Measurements from ENCODE around the gene OXSM. TPM values are rescaled to one million over a fixed set of nuclear protein-coding genes. Genes with fewer than 3 reads are reported as not detected.

The OXSM gene
- 10 to 100 TPM in 2 of 6 experiments, 1 to 10 TPM in 4; 6.5 to 12.2 (median 7.8) TPM for total RNA-seq (2021; fragmentation: NEBNext Ultra II Directional; extraction: Animal tissue kit (Norgen Biotek cat#: 25700))
- long read RNA-seq, transcript OXSM-201 (3 exons, 1,519 nt): major isoform, 16 of 20 reads
- long read RNA-seq, partial matches to known transcripts: 0 of 20 reads
- long read RNA-seq, other reads (novel, unspliced or antisense): 1 of 20 reads

DNA sequence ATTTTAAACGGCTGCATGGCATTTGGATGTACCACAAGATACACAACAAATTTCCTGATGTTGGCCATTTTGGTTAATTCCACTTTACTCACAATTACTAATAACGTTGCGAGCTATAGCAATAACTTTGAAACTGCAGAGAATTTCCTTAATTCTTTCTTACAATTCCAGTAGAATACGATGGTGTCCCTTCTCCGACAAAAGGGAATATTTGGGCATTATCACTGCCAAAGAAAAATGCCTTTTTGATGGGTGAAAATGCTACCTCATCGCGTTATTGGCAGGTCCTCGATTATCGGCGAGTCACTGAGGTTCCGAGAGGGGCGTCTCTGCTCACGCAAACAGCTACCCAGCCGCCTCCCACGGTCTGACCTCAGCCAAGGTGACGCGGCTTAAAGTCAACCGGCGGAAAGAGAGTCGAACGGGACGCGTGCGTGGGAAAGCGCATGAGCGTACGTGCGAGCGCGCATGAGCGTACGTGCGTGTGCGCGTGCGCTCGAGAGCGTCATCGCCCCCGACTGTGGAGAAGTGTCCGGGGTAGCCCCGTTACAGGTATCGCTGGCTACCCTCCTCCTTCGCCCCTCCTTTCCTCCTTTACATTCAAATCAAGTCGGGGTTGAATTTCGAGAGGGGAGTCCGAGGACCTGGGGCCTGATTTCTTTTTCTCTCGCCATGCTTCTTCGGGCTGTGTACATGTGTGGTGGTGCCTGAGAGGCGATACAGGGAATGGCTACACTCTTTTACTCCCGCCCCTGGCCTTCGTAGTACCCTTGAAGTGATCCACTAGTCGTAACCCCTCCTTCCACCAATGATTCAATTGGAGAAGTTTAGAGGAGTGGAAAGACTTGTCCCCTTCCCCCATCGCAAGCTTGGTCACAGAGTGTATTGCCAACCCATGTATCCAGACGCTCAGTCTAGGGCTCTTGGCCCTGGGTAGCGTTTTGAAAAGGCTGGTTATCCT lies at the start of gene OXSM:
TSS of gene OXSM (plus strand) at position 495 of the 961 bp plus-strand sequence. CDS start 931 bp downstream, outside the sequence.
- Mint-ChIP-seq H3K27ac (peak within 1 kb of the TSS; percentile 97), H3K36me3 (ENCODE audit: low read depth) (0 out of 2 replicates have a peak, but pooled peaks cover 4% of the 10 kb centered on the region), H3K27me3 (ENCODE audit: insufficient read depth) (no peaks in the 10 kb centered on the region; the same call in 1 of the 2 replicates), H3K4me1 (ENCODE audit: low read depth) (peaks cover 41% of the 10 kb centered on the region), H3K9me3 (no peaks in the 10 kb centered on the region), H3K4me3 (peak within 1 kb of the TSS; percentile 97)
- TF ChIP-seq, protein P1, sequence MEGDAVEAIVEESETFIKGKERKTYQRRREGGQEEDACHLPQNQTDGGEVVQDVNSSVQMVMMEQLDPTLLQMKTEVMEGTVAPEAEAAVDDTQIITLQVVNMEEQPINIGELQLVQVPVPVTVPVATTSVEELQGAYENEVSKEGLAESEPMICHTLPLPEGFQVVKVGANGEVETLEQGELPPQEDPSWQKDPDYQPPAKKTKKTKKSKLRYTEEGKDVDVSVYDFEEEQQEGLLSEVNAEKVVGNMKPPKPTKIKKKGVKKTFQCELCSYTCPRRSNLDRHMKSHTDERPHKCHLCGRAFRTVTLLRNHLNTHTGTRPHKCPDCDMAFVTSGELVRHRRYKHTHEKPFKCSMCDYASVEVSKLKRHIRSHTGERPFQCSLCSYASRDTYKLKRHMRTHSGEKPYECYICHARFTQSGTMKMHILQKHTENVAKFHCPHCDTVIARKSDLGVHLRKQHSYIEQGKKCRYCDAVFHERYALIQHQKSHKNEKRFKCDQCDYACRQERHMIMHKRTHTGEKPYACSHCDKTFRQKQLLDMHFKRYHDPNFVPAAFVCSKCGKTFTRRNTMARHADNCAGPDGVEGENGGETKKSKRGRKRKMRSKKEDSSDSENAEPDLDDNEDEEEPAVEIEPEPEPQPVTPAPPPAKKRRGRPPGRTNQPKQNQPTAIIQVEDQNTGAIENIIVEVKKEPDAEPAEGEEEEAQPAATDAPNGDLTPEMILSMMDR (IDR thresholded peaks at IDR 0.05): no peak
- peak; percentile 79 for DNase-seq

GRCh38 chr3:25744470-25744869 lies 45.4 kb upstream of the OXSM start:
- Mint-ChIP-seq H3K36me3 (ENCODE audit: low read depth) (peaks cover 21% of the 10 kb centered on the region), H3K4me1 (ENCODE audit: low read depth) (peaks cover 10% of the 10 kb centered on the region), H3K27ac (no peak overlapping the region), H3K27me3 (ENCODE audit: insufficient read depth) (no peaks in the 10 kb centered on the region; the same call in 1 of the 2 replicates), H3K9me3 (no peaks in the 10 kb centered on the region), H3K4me3 (no peak overlapping the region)
- DNase-seq: no peak
- TF ChIP-seq, protein P1 (IDR thresholded peaks at IDR 0.05): no peak

- Mint-ChIP-seq H3K4me1 (ENCODE audit: low read depth) (peaks cover 10% of the 10 kb centered on the region), H3K9me3 (no peaks in the 10 kb centered on the region), H3K4me3 (no peak overlapping the region), H3K36me3 (ENCODE audit: low read depth) (peaks cover 29% of the 10 kb centered on the region), H3K27ac (0 out of 2 replicates have a peak overlapping the region, but pooled peaks have one; percentile 6), H3K27me3 (ENCODE audit: insufficient read depth) (no peaks in the 10 kb centered on the region; the same call in 1 of the 2 replicates)
- DNase-seq: no peak
- TF ChIP-seq, protein P1 (IDR thresholded peaks at IDR 0.05): no peak
Observed at GRCh38 chr3:25747033-25747432, 42.9 kb upstream of the OXSM start.

GRCh38 chr3:25748189-25748588 lies 41.7 kb upstream of the OXSM start:
- Mint-ChIP-seq H3K4me3 (no peak overlapping the region), H3K36me3 (ENCODE audit: low read depth) (peaks cover 29% of the 10 kb centered on the region), H3K27ac (no peak overlapping the region), H3K9me3 (no peaks in the 10 kb centered on the region), H3K27me3 (ENCODE audit: insufficient read depth) (no peaks in the 10 kb centered on the region; the same call in 1 of the 2 replicates), H3K4me1 (ENCODE audit: low read depth) (peaks cover 10% of the 10 kb centered on the region)
- TF ChIP-seq, protein P1 (IDR thresholded peaks at IDR 0.05): no peak
- no peak for DNase-seq

- H3K4me3 Mint-ChIP-seq: no peak overlapping the region
- H3K36me3 Mint-ChIP-seq (ENCODE audit: low read depth): peaks cover 29% of the 10 kb centered on the region
- no peaks in the 10 kb centered on the region for H3K9me3 Mint-ChIP-seq
- no peaks in the 10 kb centered on the region; the same call in 1 of the 2 replicates for H3K27me3 Mint-ChIP-seq (ENCODE audit: insufficient read depth)
- TF ChIP-seq, protein P1 (IDR thresholded peaks at IDR 0.05): no peak
- H3K4me1 Mint-ChIP-seq (ENCODE audit: low read depth): peaks cover 10% of the 10 kb centered on the region
- no peak for DNase-seq
- no peak overlapping the region for H3K27ac Mint-ChIP-seq
Observed at GRCh38 chr3:25749031-25749581, 40.8 kb upstream of the OXSM start.
